ENCODE measurements around the gene C16orf86.
"Not testable (repeated sequence)": the region's sequence is repeated elsewhere in the genome, so short reads cannot be mapped to it uniquely, and the experiment has no call there.

The C16orf86 gene

DNA sequence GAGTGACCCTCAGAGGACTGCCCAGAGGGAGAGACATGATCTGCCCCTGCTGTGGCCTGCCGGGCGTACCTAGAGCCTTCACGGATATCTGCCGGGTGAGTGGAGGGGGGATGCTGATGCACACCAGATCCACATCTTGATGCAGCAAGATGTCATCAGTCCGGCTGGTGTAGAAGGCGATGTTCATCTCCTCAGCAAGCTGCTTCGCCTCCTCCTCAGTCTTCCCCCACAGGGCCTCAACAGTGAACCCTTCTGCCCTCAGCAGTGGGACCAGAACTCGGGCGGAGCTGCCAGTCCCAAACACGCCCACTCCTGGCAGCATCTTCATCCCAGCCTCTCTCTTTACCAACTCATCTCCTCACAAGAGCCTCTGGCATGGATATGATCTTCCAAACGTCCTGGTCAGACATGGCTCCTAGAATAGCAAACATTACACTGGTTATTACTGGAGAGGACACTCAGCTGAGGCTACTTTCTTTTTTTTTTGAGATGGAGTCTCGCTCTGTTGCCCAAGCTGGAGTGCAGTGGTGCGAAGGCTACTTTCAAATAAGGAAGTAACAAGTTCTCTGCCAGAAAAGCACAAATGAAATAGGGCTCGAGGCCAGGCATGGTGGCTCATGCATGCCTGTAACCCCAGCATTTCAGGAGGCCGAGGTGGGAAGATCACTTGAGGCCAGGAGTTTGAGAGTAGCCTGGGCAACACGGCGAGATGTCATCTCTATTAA lies 18.9 kb downstream of the C16orf86 start:
- H3K4me3 ChIP-seq (ENCODE audit: low read depth, low read length), result no peak overlapping the region

- not testable (repeated sequence) for H3K4me3 ChIP-seq (ENCODE audit: low read depth, low read length)
Observed at GRCh38 chr16:67693517-67694285, 27.1 kb downstream of the C16orf86 start.

DNA sequence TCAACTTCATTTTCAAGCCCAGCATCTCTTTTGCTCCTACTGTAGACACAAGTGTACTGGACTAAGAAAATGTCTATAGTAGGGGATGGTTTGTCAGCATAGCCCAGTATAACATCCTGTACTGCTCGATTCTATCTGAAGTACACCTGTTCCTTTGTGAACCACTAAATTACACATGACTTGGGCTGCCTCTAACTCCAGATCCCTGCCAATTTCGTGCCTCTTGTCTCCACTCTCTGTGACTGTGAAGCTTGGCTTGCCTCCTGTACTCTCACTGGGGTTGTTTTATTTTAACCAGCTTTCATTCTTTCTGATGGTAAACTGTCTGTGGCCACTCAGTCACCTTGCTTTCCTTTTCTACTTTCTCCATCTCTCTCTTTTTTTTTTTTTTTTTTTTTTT lies 28.0 kb downstream of the C16orf86 start:
- H3K4me3 ChIP-seq (ENCODE audit: low read depth, low read length), result no peak overlapping the region

DNA sequence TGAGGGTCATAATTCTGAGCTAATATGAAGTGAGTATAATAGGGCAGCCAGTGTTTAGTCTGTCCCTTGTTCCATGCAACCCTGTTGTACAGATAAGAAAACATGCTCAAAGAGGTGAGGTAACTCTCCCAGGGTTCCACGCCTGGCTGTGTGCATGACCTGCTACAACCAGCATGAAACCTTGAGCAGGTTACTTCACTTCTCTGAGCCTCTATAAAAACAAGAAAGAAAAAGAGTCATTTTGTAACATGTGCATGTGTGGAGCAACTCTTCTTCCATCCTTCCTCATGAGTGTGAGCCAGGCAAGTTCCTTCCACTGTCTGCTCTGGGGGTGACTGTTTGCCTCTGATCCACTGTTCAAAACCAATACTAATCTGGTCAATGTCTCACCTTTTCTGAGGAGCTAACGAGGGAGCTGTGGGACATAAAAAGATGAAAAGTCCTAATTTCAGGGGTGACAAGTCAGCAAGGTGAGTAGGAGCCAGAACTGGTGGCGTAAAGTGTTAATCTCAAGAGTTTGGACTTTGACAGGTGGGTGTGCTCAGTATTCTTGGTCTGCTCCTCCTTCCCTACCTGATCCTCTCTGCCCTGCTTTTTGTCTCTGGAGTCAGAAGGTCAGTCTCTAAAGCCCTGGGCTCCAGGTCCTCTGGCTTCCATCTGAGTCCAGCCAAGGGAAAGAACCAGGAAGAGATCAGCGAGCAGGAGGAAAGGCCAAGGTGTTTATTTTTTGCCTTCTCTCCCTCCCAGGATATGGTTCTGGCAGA lies 31.0 kb downstream of the C16orf86 start:
- no peak overlapping the region for H3K4me3 ChIP-seq (ENCODE audit: low read depth, low read length)

DNA sequence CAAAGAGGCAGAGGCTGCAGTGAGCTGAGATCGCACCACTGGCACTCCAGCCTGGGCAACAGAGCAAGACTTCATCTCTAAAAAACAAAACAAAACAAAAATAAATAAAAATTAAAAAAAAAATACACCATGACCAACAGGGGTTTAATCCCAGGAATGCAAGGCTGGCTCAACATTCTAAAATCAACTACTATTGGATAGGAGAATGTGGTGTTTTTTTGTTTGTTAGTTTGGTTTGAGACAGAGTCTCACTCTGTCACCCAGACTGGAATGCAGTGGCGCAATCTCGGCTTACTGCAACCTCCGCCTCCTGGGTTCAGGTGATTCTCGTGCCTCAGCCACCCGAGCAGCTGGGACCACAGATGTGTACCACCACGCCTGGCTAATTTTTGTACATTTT lies 32.7 kb downstream of the C16orf86 start:
- H3K4me3 ChIP-seq (ENCODE audit: low read depth, low read length), result no peak overlapping the region

DNA sequence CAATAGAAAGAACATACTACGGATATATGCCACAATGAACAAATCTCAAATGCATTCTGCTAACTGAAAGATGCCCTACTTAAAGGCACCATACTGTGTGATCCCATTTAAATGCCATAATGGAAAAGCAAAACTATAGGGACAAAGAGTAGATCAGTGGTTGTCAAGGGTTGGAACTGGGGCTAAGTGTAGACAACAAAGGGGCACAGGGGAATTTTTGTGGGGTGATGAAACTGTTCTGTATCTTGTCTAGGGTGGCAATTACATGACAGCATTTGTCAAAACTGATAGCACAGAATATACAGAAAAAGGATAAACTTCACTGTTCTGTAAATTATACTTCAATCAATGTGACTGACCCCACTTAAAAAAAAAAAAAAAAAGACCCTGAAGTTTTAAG lies 34.8 kb downstream of the C16orf86 start:
- H3K4me3 ChIP-seq (ENCODE audit: low read depth, low read length), result no peak overlapping the region

DNA sequence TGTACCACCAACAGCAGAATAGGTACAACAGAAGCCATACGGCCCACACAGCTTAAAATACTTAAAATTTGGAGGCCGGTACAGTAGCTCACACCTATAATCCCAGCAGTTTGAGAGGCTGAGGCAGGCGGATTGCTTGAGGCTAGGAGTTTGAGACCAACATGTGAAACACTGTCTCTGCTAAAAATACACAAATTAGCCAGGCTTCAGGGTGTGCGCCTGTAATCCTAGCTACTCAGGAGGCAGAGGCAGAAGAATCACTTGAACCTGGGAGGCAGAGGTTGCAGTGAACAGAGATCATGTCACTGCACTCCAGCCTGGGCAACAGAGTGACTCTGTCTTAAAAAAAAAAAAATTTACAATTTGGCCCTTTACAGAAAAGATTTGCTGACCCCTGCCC lies 35.5 kb downstream of the C16orf86 start:
- H3K4me3 ChIP-seq (ENCODE audit: low read depth, low read length), result no peak overlapping the region

GRCh38 chr16:67703626-67704025 lies 37.0 kb downstream of the C16orf86 start:
- H3K4me3 ChIP-seq (ENCODE audit: low read depth, low read length), result no peak overlapping the region

GRCh38 chr16:67704110-67704509 lies 37.5 kb downstream of the C16orf86 start:
- no peak overlapping the region for H3K4me3 ChIP-seq (ENCODE audit: low read depth, low read length)

DNA sequence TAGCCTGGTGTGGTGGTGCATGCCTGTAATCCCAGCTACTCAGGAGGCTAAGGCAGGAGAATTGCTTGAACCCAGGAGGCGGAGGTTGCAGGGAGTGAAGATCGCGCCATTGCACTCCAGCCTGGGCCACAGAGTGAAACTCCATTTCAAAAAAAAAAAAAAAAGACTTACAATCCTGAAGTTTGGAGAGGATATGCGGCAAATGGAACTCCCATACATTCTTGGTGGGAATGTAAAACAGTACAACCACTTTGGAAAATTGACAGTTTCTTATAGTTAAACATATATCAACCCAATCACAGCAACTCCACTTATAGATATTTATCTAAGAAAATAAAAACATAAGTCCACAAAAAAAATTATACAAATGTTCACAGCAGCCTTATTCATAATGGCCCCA lies 40.6 kb downstream of the C16orf86 start:
- no peak overlapping the region for H3K4me3 ChIP-seq (ENCODE audit: low read depth, low read length)

DNA sequence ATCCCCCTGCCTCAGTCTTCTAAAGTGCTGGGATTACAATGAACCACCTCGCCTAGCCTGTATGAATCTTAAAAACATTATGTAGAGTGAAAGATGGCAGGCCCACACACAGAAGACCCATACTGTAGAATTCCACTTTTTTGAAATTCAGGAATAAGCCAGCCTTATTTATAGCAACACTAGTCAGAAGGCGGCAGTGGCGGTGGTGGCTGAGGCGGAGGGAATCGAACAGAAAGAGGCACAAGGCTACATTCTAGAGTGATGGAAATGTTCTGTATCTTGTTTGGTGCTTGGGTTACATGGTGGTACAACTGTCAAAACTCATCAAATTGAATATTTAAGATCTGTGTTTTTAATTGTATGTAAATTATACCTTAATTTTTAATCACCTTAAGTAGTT lies 41.2 kb downstream of the C16orf86 start:
- H3K4me3 ChIP-seq (ENCODE audit: low read depth, low read length), result no peak overlapping the region

GRCh38 chr16:67708368-67708771 lies 41.8 kb downstream of the C16orf86 start:
- H3K4me3 ChIP-seq (ENCODE audit: low read depth, low read length), result no peak overlapping the region

GRCh38 chr16:67709050-67709449 lies 42.4 kb downstream of the C16orf86 start:
- no peak overlapping the region for H3K4me3 ChIP-seq (ENCODE audit: low read depth, low read length)

DNA sequence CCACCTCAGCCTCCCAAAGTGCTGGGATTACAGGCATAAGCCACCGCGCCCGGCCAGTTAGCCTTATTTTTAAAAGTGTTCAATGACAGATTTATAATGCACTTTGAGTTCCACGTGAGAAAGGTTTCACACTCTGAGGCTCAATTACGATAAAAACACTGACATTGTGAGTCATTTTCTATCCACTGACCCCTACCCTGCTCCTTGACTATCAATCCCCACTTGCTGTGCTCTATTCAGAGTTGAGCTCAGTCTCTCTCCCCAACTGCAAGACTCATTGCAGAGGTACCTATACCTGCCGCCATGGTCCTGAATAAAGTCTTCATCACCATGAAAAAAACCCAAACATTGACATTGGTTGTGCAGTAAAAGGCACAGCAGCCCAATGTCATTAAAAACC lies 44.0 kb downstream of the C16orf86 start:
- H3K4me3 ChIP-seq (ENCODE audit: low read depth, low read length), result no peak overlapping the region

- no peak overlapping the region for H3K4me3 ChIP-seq (ENCODE audit: low read depth, low read length)
Observed at GRCh38 chr16:67713647-67714273, 47.1 kb downstream of the C16orf86 start.

GRCh38 chr16:67714522-67714921 lies 47.9 kb downstream of the C16orf86 start:
- no peak overlapping the region for H3K4me3 ChIP-seq (ENCODE audit: low read depth, low read length)

- no peak overlapping the region for H3K4me3 ChIP-seq (ENCODE audit: low read depth, low read length)
Observed at GRCh38 chr16:67716097-67716496, 49.5 kb downstream of the C16orf86 start.

Data from iPS-11a (cell line).